GM19372 (cell line): Measurements from ENCODE around the gene PTPN2.
"Not testable (repeated sequence)": the region's sequence is repeated elsewhere in the genome, so short reads cannot be mapped to it uniquely, and the experiment has no call there.

Source experiments
- ATAC-seq: cut with Tn5 transposase; IDR thresholded peaks from one replicate; pipeline ENCODE4 v1.9.1; 2021; ENCODE audit warnings: mild to moderate bottlenecking, low read depth, moderate library complexity; ENCODE audit not compliant: unreplicated experiment

The PTPN2 gene

DNA sequence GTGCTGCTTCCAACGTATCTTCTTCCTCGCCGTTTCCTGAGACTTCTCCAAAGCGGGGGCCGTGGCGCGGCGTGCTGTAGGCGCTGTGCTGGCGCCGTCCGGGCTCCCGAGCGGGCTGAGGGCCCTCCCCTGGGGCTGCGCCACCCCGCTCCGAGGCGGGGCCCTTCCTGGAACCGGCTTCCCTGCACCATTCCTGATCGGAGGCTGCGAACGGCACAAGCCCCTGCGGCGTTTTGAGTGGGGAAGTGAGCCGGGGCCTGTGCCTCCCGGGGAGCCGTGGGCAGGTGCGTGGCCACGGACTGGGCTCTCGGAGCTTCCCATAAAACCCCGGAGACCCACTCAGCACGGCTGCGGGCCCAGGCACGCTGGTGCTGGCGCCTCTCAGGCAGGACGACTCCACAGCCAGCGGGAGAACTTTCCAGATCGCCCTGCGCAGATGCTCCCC lies 106.5 kb downstream of the PTPN2 start:
- ATAC-seq = no peak

GRCh38 chr18:12776821-12777471 lies 107.1 kb downstream of the PTPN2 start:
- no peak for ATAC-seq

DNA sequence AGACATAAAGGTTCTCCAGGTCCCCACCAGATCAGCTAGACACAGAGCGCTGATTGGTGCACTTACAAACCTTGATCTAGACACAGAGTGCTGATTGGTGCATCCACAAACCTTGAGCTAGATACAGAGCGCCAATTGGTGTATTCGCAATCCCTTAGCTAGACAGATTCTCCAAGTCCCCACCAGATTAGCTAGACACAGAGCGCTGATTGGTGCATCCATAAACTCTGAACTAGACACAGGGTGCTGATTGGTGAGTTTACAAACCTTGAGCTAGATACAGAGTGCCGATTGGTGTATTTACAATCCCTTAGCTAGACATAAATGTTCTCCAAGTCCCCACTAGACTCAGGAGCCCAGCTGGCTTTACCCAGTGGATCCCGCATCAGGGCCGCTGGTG lies 107.6 kb downstream of the PTPN2 start:
- ATAC-seq = not testable (repeated sequence)

GRCh38 chr18:12774982-12775381 lies 109.1 kb downstream of the PTPN2 start:
- no peak for ATAC-seq

GRCh38 chr18:12773369-12773768 lies 110.7 kb downstream of the PTPN2 start:
- no peak for ATAC-seq

GRCh38 chr18:12772111-12772510 lies 111.9 kb downstream of the PTPN2 start:
- no peak for ATAC-seq

- ATAC-seq = no peak
Observed at GRCh38 chr18:12770469-12771219, 113.4 kb downstream of the PTPN2 start.

GRCh38 chr18:12769644-12770440 lies 114.2 kb downstream of the PTPN2 start:
- no peak for ATAC-seq

DNA sequence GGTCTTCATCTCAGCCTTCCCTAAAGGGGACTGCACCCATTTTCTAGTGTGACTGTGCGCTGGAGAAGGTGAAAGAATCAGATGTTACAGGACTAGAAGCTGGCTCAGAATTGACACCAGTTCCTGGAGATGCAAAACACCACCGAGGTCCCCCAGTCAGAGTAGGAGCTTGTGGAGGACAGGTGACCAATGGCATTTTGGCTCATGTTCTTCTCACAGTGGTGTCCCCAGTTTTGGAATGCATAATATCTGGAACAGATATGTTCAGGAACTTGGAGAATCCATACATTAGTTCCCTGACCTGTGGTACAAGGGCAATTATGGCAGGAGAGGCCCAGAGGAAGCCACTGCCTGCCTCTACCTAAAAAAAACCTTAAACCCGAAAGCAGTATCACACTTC lies 114.9 kb downstream of the PTPN2 start:
- no peak for ATAC-seq

DNA sequence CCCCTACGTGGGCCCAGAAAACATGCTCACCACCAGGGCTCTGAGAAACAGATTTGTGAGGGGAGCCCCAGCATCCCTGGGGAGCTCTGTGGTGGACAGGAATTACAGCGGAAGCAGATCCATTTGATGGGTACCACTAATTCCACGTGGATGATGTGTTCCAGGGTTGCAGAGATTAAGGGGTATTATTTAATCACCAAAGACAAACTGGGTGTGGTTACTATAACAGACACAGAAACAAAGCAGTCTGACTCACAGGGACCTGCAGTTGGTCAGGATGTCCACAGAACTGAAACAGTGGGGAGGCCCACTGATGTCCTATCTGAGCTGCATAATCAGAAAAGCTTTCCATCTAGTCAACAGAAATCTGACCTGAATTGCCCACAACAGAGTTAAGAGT lies 115.4 kb downstream of the PTPN2 start:
- ATAC-seq = no peak

GRCh38 chr18:12767580-12768155 lies 116.4 kb downstream of the PTPN2 start:
- ATAC-seq = no peak

DNA sequence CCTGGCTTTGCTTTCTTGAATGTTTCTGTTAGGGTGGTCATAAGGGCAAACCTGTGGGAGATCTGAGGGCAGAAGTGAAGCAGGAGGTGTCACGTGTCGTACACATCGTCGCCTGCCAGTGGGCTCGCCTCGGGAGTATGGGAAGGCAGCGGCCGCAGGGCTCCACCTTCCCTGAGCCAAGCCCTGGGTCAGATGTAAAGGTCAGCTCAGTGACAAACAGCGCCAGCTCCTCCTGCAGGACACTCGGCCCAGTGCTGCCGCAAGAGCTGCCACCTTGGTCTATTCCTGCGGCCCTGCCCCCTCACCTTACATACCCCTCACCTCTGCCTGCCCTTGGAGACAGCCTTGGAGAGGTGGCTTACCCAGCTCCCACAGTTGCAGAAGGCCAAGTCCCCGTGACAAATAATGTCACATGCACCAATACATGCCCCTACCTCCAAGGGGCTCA lies 117.0 kb downstream of the PTPN2 start:
- no peak for ATAC-seq

- no peak for ATAC-seq
Observed at GRCh38 chr18:12765586-12765985, 118.5 kb downstream of the PTPN2 start.

GRCh38 chr18:12765126-12765525 lies 118.9 kb downstream of the PTPN2 start:
- ATAC-seq = no peak

DNA sequence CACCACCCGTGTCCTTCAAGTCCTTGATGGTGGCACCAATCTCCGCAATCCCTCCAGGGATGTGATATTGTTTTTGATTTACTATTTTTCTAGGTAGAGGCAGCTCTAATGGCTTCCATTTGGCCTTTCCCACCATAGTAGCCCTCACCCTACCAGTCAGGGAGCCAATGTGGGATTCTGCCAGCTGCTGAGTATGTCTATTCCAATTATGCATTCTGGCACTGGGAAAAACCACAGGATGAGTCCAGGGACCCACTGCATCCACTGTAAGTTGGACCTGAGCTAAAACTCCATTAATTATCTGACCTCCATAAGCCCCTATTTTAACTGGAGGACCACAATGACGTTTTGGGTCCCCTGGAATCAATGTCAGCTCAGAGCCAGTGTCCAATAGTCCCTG lies 125.5 kb downstream of the PTPN2 start:
- not testable (repeated sequence) for ATAC-seq

GRCh38 chr18:12756619-12757239 lies 127.3 kb downstream of the PTPN2 start:
- ATAC-seq = not testable (repeated sequence)

DNA sequence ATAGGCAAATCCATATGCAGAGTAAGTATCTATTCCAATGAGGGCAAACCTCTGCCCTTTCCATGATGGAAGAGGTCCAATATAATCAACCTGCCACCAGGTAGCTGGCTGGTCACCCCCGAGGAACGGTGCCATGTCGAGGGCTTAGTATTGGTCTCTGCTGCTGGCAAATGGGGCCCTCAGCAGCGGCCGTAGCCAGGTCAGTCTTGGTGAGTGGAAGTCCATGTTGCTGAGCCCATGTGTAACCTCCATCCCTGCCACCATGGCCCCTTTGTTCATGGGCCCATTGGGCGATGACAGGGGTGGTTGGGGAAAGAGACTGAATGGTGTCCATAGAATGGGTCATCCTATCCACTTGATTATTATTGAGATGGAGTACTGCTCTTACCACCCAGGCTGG lies 128.4 kb downstream of the PTPN2 start:
- not testable (repeated sequence) for ATAC-seq

GRCh38 chr18:12754511-12754910 lies 129.5 kb downstream of the PTPN2 start:
- ATAC-seq = no peak

DNA sequence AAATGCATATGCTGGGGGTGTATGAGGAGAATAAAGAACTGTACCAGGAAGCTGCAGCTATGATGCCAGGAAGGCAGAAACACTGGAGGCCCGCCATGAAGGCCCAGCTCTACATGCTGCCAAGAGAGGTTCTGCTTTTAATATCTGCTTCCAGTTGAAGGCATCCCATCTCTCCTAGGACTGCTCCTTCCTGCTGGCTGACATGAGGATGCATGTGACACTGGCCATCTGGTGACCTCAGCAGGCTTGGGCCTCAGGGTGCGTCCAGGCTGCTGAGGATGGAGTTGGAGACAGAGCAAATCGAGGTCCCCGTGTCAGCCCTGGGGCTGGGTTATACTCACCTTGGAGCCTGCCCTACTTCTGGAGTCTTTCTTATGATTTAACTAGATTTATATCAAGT lies 132.1 kb downstream of the PTPN2 start:
- ATAC-seq = no peak

GRCh38 chr18:12751503-12751884 lies 132.5 kb downstream of the PTPN2 start:
- no peak for ATAC-seq
